Stromal cell of bone marrow (primary cell): ENCODE measurements around the gene FAT1.

ENCODE experiments used
- DNase-seq: peaks from one replicate; pipeline ENCODE4 v3.0.0-alpha.2; 2012; ENCODE audit warnings: low read depth

The FAT1 gene

GRCh38 chr4:186658657-186659056, 65.0 kb downstream of the FAT1 start:
- no peak for DNase-seq

GRCh38 chr4:186657764-186658163, 65.9 kb downstream of the FAT1 start:
- DNase-seq = no peak

- DNase-seq = no peak
Measured at GRCh38 chr4:186653969-186654368, 69.7 kb downstream of the FAT1 start.

- peak; percentile 25 for DNase-seq
Measured at GRCh38 chr4:186651624-186652023, 72.0 kb downstream of the FAT1 start.

- DNase-seq = no peak
Measured at GRCh38 chr4:186651181-186651603, 72.5 kb downstream of the FAT1 start.

- DNase-seq = no peak
Measured at GRCh38 chr4:186650401-186651180, 73.1 kb downstream of the FAT1 start.

GRCh38 chr4:186647821-186648220, 75.8 kb downstream of the FAT1 start:
- DNase-seq = no peak

- DNase-seq = no peak
Measured at GRCh38 chr4:186644737-186645261, 78.9 kb downstream of the FAT1 start.

- no peak for DNase-seq
Measured at GRCh38 chr4:186644311-186644638, 79.4 kb downstream of the FAT1 start.

- DNase-seq = peak; percentile 45
Measured at GRCh38 chr4:186643501-186644310, 80.0 kb downstream of the FAT1 start.

- no peak for DNase-seq
Measured at GRCh38 chr4:186642998-186643397, 80.7 kb downstream of the FAT1 start.

- no peak for DNase-seq
Measured at GRCh38 chr4:186642530-186642929, 81.1 kb downstream of the FAT1 start.

GRCh38 chr4:186634591-186635128, 89.0 kb downstream of the FAT1 start:
- no peak for DNase-seq

- DNase-seq = no peak
Measured at GRCh38 chr4:186633844-186634243, 89.8 kb downstream of the FAT1 start.

- no peak for DNase-seq
Measured at GRCh38 chr4:186630128-186630527, 93.5 kb downstream of the FAT1 start.

- no peak for DNase-seq
Measured at GRCh38 chr4:186628058-186628711, 95.5 kb downstream of the FAT1 start.

- DNase-seq = no peak
Measured at GRCh38 chr4:186627226-186627865, 96.3 kb downstream of the FAT1 start.

GRCh38 chr4:186624951-186625350, 98.7 kb downstream of the FAT1 start:
- peak; percentile 46 for DNase-seq

GRCh38 chr4:186623546-186623945, 100.1 kb downstream of the FAT1 start:
- no peak for DNase-seq

GRCh38 chr4:186622788-186623464, 100.7 kb downstream of the FAT1 start:
- DNase-seq = peak; percentile 30

- DNase-seq = peak; percentile 90
Measured at GRCh38 chr4:186621959-186622553, 101.6 kb downstream of the FAT1 start.
